HepG2 (cell line): ENCODE results near the gene PRMT7. TPM values are rescaled to one million over a fixed set of nuclear protein-coding genes. Genes with fewer than 3 reads are reported as not detected.

Experiments used
- ARHGAP35 ChIP-seq: sonication (generic); formaldehyde crosslinking; IDR thresholded peaks from 2 replicates; pipeline ENCODE4 v1.9.0; 2022; ENCODE audit warnings: mild to moderate bottlenecking, inconsistent platforms, moderate library complexity, missing genetic modification reagents, borderline replicate concordance
- CBX2 ChIP-seq, 2 experiments: fragments of 200-600 bp in 1 of 2; sonication (generic); formaldehyde crosslinking in 1 of 2; IDR thresholded peaks; 2 replicates each; pipeline versions ENCODE4 v1.7.0 to v1.8.1; 2018 to 2022; ENCODE audit warnings: low read depth in 2 of 2, low read length in 1 of 2, mild to moderate bottlenecking in 1 of 2, missing genetic modification reagents in 1 of 2
- ELF1 ChIP-seq: sonication (generic); formaldehyde crosslinking; IDR thresholded peaks from 2 replicates; pipeline ENCODE4 v1.4.0; 2020; ENCODE audit warnings: missing genetic modification reagents
- GPN1 ChIP-seq: sonication (generic); formaldehyde crosslinking; IDR thresholded peaks from 2 replicates; pipeline ENCODE4 v1.5.1; 2020; ENCODE audit warnings: missing genetic modification reagents, borderline replicate concordance
- KIAA2018 ChIP-seq: sonication (generic); formaldehyde crosslinking; IDR thresholded peaks from 2 replicates; pipeline ENCODE4 v1.5.0; 2020; ENCODE audit warnings: mild to moderate bottlenecking, missing genetic modification reagents, borderline replicate concordance
- MIER2 ChIP-seq: IDR thresholded peaks from 2 replicates; pipeline ENCODE4 v1.6.1; 2016; ENCODE audit warnings: missing biosample characterization, missing genetic modification reagents
- NCOA2 ChIP-seq: sonication (generic); formaldehyde crosslinking; IDR thresholded peaks from 2 replicates; pipeline ENCODE4 v1.8.0; 2022; ENCODE audit warnings: inconsistent platforms
- NR3C1 ChIP-seq: sonication (generic); formaldehyde crosslinking; IDR thresholded peaks from 2 replicates; pipeline ENCODE4 v1.4.0; 2020; ENCODE audit warnings: missing genetic modification reagents
- SPEN ChIP-seq: sonication (generic); formaldehyde crosslinking; IDR thresholded peaks from 2 replicates; pipeline ENCODE4 v1.5.1; 2020; ENCODE audit warnings: low read depth, mild to moderate bottlenecking, missing genetic modification reagents
- TCF7 ChIP-seq: sonication (generic); IDR thresholded peaks from 2 replicates; pipeline ENCODE4 v1.6.1; 2016; ENCODE audit warnings: antibody characterized with exemption, low read depth
- THYN1 ChIP-seq: sonication (generic); formaldehyde crosslinking; IDR thresholded peaks from 2 replicates; pipeline ENCODE4 v1.8.1; 2023; ENCODE audit warnings: low read depth, mild to moderate bottlenecking, moderate library complexity, missing genetic modification reagents, borderline replicate concordance
- ZFP62 ChIP-seq: sonication (generic); formaldehyde crosslinking; IDR thresholded peaks from 2 replicates; pipeline ENCODE4 v1.4.0; 2020; ENCODE audit warnings: missing genetic modification reagents
- ZIK1 ChIP-seq: sonication (generic); formaldehyde crosslinking; IDR thresholded peaks from 2 replicates; pipeline ENCODE4 v1.5.0; 2020; ENCODE audit warnings: mild to moderate bottlenecking, low read depth, missing genetic modification reagents, borderline replicate concordance
- ZNF20 ChIP-seq: sonication (generic); formaldehyde crosslinking; IDR thresholded peaks from 2 replicates; pipeline ENCODE4 v1.4.0; 2020; ENCODE audit warnings: mild to moderate bottlenecking, moderate library complexity, missing genetic modification reagents
- ZNF790 ChIP-seq: sonication (generic); formaldehyde crosslinking; IDR thresholded peaks from 2 replicates; pipeline ENCODE4 v1.8.0; 2022; ENCODE audit warnings: missing genetic modification reagents, mild to moderate bottlenecking, borderline replicate concordance
- polyA plus RNA-seq, 8 experiments: library from polyadenylated mRNA; depleted of rRNA in 3 of 8; stranded (reverse) in 7 of 8; unstranded in 1 of 8; fragments of >200 nt; fragmentation: Illumina TruSeq in 4 of 8; extraction: Trizol in 4 of 8; gene quantifications; 2 replicates each; pipeline versions ENCODE4 v1.2.1 to v1.2.3, GENCODE V29; 2011 to 2016; ENCODE audit warnings: low read depth in 4 of 8, missing spikeins in 1 of 8, mixed read lengths in 1 of 8; ENCODE audit not compliant: insufficient read depth in 1 of 8
- total RNA-seq, 5 experiments: library from RNA; depleted of rRNA; stranded (reverse); fragments of >200 nt; fragmentation: Illumina TruSeq; extraction: Trizol; gene quantifications; 2 replicates each; pipeline ENCODE4 v1.2.3, GENCODE V29; 2016; ENCODE audit warnings: low read depth in 1 of 5
- TF ChIP-seq, protein P1 (sequence below): IDR thresholded peaks from 2 replicates; pipeline ENCODE4 v1.6.1; 2016; ENCODE audit warnings: mild to moderate bottlenecking, missing biosample characterization, missing genetic modification reagents
- TF ChIP-seq, protein P2 (sequence below): sonication (generic); formaldehyde crosslinking; IDR thresholded peaks from 2 replicates; pipeline ENCODE4 v1.4.0; 2020; ENCODE audit warnings: low read depth, mild to moderate bottlenecking, missing genetic modification reagents

The PRMT7 gene
- total and polyA plus RNA-seq, 2 of the 13 experiments (the other 11 are each of a cell fraction or from before 2014, with no cell fraction given) = 47.5 to 55.0 TPM

DNA sequence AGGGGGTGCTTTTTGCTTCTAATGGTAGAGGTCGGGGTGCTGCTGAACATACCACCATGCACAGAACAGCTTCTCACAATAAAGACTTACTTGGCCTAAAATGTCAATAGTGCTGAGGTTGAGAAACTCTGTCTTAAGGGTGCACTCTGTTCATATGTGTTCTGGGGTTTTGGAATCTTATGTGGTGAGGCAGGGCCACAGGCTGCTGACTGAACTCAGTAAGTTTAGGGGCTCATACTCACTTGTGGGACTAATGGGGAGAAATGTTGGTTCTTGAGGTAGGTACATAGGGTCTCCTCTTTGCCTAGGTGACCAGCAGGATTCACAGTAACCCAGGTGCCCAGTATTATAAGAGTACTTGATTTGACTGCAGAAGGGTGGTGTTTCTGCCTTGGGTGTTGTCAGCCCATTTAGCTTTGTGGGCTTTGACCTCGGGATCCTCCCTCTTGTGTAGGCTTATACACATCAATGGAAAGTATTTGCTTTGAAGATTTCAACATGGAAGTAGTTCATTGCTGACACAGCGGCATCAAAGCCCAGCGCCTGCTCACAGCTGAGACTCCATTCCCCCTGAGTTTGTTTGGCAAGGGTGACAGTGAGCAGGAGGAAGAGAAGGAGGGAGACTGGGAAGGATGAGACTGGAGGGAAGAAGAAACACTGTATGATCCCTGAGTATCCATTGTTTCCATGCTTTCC lies 29.3 kb upstream of the PRMT7 start (continued):
- peak; percentile 24; the same call in 1 of the 2 replicates for TF ChIP-seq ELF1 (CRISPR knock-in tag)
- no peak for TF ChIP-seq THYN1 (CRISPR knock-in tag)
- TF ChIP-seq ZNF790 (CRISPR knock-in tag) = no peak
- 0 out of 2 replicates have a peak, but pooled peaks have one; percentile 62 for TF ChIP-seq ARHGAP35 (CRISPR knock-in tag)
- TF ChIP-seq ZNF20 (CRISPR knock-in tag) = no peak
- 0 out of 2 replicates have a peak, but pooled peaks have one; percentile 52 for TF ChIP-seq SPEN (CRISPR knock-in tag)
- TF ChIP-seq, protein P1, sequence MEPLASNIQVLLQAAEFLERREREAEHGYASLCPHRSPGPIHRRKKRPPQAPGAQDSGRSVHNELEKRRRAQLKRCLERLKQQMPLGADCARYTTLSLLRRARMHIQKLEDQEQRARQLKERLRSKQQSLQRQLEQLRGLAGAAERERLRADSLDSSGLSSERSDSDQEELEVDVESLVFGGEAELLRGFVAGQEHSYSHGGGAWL (CRISPR knock-in tag) = no peak
- TF ChIP-seq ZFP62 (CRISPR knock-in tag) = no peak
- no peak for TF ChIP-seq KIAA2018 (CRISPR knock-in tag)
- TF ChIP-seq NR3C1 = no peak
- TF ChIP-seq CBX2 (IDR thresholded peaks at IDR 0.05; ENCODE audit: low read depth, low read length) = no peak
- TF ChIP-seq CBX2 (CRISPR knock-in tag; IDR thresholded peaks at IDR 0.05; ENCODE audit: low read depth) = no peak
- TF ChIP-seq TCF7 = peak; percentile 100
- TF ChIP-seq, protein P2, sequence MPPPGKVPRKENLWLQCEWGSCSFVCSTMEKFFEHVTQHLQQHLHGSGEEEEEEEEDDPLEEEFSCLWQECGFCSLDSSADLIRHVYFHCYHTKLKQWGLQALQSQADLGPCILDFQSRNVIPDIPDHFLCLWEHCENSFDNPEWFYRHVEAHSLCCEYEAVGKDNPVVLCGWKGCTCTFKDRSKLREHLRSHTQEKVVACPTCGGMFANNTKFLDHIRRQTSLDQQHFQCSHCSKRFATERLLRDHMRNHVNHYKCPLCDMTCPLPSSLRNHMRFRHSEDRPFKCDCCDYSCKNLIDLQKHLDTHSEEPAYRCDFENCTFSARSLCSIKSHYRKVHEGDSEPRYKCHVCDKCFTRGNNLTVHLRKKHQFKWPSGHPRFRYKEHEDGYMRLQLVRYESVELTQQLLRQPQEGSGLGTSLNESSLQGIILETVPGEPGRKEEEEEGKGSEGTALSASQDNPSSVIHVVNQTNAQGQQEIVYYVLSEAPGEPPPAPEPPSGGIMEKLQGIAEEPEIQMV = peak; percentile 84; the same call in 1 of the 2 replicates
- no peak for TF ChIP-seq GPN1 (CRISPR knock-in tag)
- TF ChIP-seq ZIK1 = peak; percentile 77; the same call in 1 of the 2 replicates
- TF ChIP-seq MIER2 = peak; percentile 73; the same call in 1 of the 2 replicates
- peak; percentile 97 for TF ChIP-seq NCOA2 (CRISPR knock-in tag)
